ENCODE measurements around the gene TRIM13. TPM values are rescaled to one million over a fixed set of nuclear protein-coding genes. Genes with fewer than 3 reads are reported as not detected.

The TRIM13 gene
- total and polyA plus RNA-seq, 2 of the 13 experiments (the other 11 are each of a cell fraction or from before 2014, with no cell fraction given): 22.0 to 24.4 TPM

DNA sequence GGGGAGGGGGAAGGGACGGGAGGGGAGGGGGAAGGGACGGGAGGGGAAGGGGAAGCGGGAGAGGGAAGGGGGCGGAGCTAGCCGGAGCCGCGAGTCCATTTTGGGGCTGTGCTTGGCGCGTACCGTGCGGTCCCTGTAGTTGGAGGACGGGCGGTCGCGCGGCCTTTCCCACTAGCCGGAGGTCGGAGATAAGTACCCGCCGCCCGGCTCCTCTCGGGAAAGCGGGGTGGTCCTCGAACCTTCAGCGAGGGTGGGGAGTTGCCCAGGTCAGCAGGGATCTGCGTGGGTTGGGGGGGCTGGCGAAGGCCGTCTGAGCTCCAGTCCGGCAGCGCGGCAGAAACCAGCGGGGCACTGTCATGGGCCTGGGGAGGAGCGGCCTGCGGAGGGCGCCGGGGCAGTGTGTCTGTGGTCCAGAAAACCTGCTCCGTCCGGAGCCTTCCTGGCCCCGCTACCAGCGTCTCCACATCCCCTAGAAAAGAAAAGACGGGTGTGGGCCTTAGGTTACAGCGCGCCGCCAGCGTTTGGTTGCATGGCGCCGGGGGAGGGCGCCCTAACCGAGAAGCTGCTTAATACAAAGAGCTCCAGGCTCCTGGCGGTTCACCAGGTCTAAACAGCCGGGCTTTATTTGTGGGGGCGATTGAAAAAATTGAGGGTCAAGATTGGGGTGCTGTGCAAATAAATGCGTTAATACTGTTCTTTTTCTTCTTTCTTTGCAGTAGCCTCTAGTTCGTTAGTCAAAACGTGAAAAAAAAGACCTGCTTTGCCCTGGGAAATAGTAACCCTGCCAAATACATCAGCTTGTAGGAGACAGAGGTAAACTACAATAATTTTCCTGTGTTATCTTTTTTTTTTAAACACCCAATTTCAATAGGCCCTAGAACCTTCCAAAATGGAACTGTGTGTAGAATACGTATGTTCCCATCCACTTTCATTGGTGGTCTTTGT lies at the start of gene TRIM13 (continued):
- TF ChIP-seq, protein P1, sequence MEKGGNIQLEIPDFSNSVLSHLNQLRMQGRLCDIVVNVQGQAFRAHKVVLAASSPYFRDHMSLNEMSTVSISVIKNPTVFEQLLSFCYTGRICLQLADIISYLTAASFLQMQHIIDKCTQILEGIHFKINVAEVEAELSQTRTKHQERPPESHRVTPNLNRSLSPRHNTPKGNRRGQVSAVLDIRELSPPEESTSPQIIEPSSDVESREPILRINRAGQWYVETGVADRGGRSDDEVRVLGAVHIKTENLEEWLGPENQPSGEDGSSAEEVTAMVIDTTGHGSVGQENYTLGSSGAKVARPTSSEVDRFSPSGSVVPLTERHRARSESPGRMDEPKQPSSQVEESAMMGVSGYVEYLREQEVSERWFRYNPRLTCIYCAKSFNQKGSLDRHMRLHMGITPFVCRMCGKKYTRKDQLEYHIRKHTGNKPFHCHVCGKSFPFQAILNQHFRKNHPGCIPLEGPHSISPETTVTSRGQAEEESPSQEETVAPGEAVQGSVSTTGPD (CRISPR knock-in tag; IDR thresholded peaks at IDR 0.05): no peak
- TF ChIP-seq, protein P2, sequence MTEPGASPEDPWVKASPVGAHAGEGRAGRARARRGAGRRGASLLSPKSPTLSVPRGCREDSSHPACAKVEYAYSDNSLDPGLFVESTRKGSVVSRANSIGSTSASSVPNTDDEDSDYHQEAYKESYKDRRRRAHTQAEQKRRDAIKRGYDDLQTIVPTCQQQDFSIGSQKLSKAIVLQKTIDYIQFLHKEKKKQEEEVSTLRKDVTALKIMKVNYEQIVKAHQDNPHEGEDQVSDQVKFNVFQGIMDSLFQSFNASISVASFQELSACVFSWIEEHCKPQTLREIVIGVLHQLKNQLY (CRISPR knock-in tag; IDR thresholded peaks at IDR 0.05): no peak
- TF ChIP-seq ZNF264 (CRISPR knock-in tag; IDR thresholded peaks at IDR 0.05): no peak; the same call in 1 of the 2 replicates
- TF ChIP-seq KDM2A (CRISPR knock-in tag; IDR thresholded peaks at IDR 0.05; ENCODE audit: borderline replicate concordance, low read depth): peak; percentile 81; the same call in 1 of the 2 replicates
- TF ChIP-seq ZNF713 (CRISPR knock-in tag; IDR thresholded peaks at IDR 0.05): no peak
- TF ChIP-seq POLR2AphosphoS2 (IDR thresholded peaks at IDR 0.05; ENCODE audit: low read depth, low read length): no peak
- no peak for TF ChIP-seq JUN (CRISPR knock-in tag; IDR thresholded peaks at IDR 0.05)
- TF ChIP-seq, protein P3, sequence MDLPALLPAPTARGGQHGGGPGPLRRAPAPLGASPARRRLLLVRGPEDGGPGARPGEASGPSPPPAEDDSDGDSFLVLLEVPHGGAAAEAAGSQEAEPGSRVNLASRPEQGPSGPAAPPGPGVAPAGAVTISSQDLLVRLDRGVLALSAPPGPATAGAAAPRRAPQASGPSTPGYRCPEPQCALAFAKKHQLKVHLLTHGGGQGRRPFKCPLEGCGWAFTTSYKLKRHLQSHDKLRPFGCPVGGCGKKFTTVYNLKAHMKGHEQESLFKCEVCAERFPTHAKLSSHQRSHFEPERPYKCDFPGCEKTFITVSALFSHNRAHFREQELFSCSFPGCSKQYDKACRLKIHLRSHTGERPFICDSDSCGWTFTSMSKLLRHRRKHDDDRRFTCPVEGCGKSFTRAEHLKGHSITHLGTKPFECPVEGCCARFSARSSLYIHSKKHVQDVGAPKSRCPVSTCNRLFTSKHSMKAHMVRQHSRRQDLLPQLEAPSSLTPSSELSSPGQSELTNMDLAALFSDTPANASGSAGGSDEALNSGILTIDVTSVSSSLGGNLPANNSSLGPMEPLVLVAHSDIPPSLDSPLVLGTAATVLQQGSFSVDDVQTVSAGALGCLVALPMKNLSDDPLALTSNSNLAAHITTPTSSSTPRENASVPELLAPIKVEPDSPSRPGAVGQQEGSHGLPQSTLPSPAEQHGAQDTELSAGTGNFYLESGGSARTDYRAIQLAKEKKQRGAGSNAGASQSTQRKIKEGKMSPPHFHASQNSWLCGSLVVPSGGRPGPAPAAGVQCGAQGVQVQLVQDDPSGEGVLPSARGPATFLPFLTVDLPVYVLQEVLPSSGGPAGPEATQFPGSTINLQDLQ (CRISPR knock-in tag; IDR thresholded peaks at IDR 0.05): 0 out of 2 replicates have a peak, but pooled peaks have one; percentile 55
- TF ChIP-seq NR1H2 (CRISPR knock-in tag; IDR thresholded peaks at IDR 0.05; ENCODE audit: borderline replicate concordance, low read depth): no peak
- TF ChIP-seq, protein P4, sequence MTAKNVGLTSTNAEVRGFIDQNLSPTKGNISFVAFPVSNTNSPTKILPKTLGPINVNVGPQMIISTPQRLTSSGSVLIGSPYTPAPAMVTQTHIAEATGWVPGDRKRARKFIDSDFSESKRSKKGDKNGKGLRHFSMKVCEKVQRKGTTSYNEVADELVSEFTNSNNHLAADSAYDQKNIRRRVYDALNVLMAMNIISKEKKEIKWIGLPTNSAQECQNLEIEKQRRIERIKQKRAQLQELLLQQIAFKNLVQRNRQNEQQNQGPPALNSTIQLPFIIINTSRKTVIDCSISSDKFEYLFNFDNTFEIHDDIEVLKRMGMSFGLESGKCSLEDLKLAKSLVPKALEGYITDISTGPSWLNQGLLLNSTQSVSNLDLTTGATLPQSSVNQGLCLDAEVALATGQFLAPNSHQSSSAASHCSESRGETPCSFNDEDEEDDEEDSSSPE (CRISPR knock-in tag; IDR thresholded peaks at IDR 0.05): peak; percentile 36
- TF ChIP-seq ZNF570 (CRISPR knock-in tag; IDR thresholded peaks at IDR 0.05; ENCODE audit: borderline replicate concordance): no peak
- 0 out of 2 replicates have a peak, but pooled peaks have one; percentile 18 for TF ChIP-seq NAIF1 (CRISPR knock-in tag; IDR thresholded peaks at IDR 0.05; ENCODE audit: borderline replicate concordance)
- TF ChIP-seq ZNF546 (CRISPR knock-in tag; conservative IDR thresholded peaks at IDR 0.05): no peak
- peak; percentile 59; the same call in 1 of the 2 replicates for TF ChIP-seq ZNF430 (CRISPR knock-in tag; IDR thresholded peaks at IDR 0.05)
- TF ChIP-seq ZNF501 (CRISPR knock-in tag; IDR thresholded peaks at IDR 0.05): peak; percentile 21; the same call in 1 of the 2 replicates
- TF ChIP-seq EED (CRISPR knock-in tag; IDR thresholded peaks at IDR 0.05): peak; percentile 85
- peak; percentile 74; the same call in 1 of the 2 replicates for TF ChIP-seq KLF12 (CRISPR knock-in tag; IDR thresholded peaks at IDR 0.05; ENCODE audit: borderline replicate concordance)
- peak; percentile 73; the same call in 1 of the 2 replicates for TF ChIP-seq ZNF768 (CRISPR knock-in tag; IDR thresholded peaks at IDR 0.05)
- TF ChIP-seq, protein P5, sequence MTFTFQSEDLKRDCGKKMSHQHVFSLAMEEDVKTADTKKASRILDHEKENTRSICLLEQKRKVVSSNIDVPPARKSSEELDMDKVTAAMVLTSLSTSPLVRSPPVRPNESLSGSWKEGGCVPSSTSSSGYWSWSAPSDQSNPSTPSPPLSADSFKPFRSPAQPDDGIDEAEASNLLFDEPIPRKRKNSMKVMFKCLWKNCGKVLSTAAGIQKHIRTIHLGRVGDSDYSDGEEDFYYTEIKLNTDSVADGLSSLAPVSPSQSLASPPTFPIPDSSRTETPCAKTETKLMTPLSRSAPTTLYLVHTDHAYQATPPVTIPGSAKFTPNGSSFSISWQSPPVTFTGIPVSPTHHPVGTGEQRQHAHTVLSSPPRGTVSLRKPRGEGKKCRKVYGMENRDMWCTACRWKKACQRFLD (CRISPR knock-in tag; IDR thresholded peaks at IDR 0.05; ENCODE audit: borderline replicate concordance): no peak
- TF ChIP-seq ARNT (IDR thresholded peaks at IDR 0.05): no peak
- TF ChIP-seq ZNF530 (CRISPR knock-in tag; IDR thresholded peaks at IDR 0.05; ENCODE audit: low read depth): peak; percentile 47; the same call in 1 of the 2 replicates
- TF ChIP-seq ARID2 (CRISPR knock-in tag; IDR thresholded peaks at IDR 0.05; ENCODE audit: borderline replicate concordance): peak; percentile 44; the same call in 1 of the 2 replicates
